HG02938 (cell line): ENCODE data around the gene TUB.

ENCODE experiments used
- ATAC-seq: cut with Tn5 transposase; IDR thresholded peaks from one replicate; pipeline ENCODE4 v1.9.1; 2021; ENCODE audit warnings: mild to moderate bottlenecking, moderate library complexity; ENCODE audit not compliant: unreplicated experiment

TUB gene

GRCh38 chr11:8067929-8068575 is 13.0 kb upstream of the TUB start:
- no peak for ATAC-seq

GRCh38 chr11:8068605-8069221 is 12.3 kb upstream of the TUB start:
- ATAC-seq: no peak

GRCh38 chr11:8069771-8070170 is 11.2 kb upstream of the TUB start:
- no peak for ATAC-seq

- ATAC-seq: no peak
Measured at GRCh38 chr11:8070417-8071115, 10.4 kb upstream of the TUB start.

GRCh38 chr11:8071616-8072581 is 9.1 kb upstream of the TUB start:
- no peak for ATAC-seq

GRCh38 chr11:8075119-8075726 is 5.8 kb upstream of the TUB start:
- ATAC-seq: no peak

- ATAC-seq: no peak
Measured at GRCh38 chr11:8079111-8079675, 1.8 kb upstream of the TUB start.

- no peak for ATAC-seq
Measured at GRCh38 chr11:8080069-8080670, 841 bp upstream of the TUB start.

- ATAC-seq: no peak
Measured at GRCh38 chr11:8081591-8082250, 710 bp downstream of the TUB start.

- ATAC-seq: no peak
Measured at GRCh38 chr11:8082391-8083087, 1.5 kb downstream of the TUB start.

- no peak for ATAC-seq
Measured at GRCh38 chr11:8083088-8083395, 2.0 kb downstream of the TUB start.

- no peak for ATAC-seq
Measured at GRCh38 chr11:8083871-8084281, 2.9 kb downstream of the TUB start.

- ATAC-seq: no peak
Measured at GRCh38 chr11:8084352-8084751, 3.3 kb downstream of the TUB start.

GRCh38 chr11:8085011-8085645 is 4.1 kb downstream of the TUB start:
- no peak for ATAC-seq

- no peak for ATAC-seq
Measured at GRCh38 chr11:8086001-8086479, 5.0 kb downstream of the TUB start.

GRCh38 chr11:8086571-8086970 is 5.6 kb downstream of the TUB start:
- ATAC-seq: no peak

GRCh38 chr11:8087185-8087584 is 6.2 kb downstream of the TUB start:
- no peak for ATAC-seq

GRCh38 chr11:8087756-8088155 is 6.7 kb downstream of the TUB start:
- no peak for ATAC-seq
